ENCODE results near the gene ATAT1. TPM values are rescaled to one million over a fixed set of nuclear protein-coding genes. Genes with fewer than 3 reads are reported as not detected.

Gene ATAT1
- total and polyA plus RNA-seq, 9 of the 15 experiments (the other 6 are each of a cell fraction or from before 2014, with no cell fraction given) = 0.65 to 5.8 (median 1.6) TPM

- TF ChIP-seq ZNF518B (CRISPR knock-in tag; IDR thresholded peaks at IDR 0.05) (no peak), E2F1 (CRISPR knock-in tag; IDR thresholded peaks at IDR 0.05) (peak; percentile 78), ATF1 (CRISPR knock-in tag; IDR thresholded peaks at IDR 0.05) (no peak), ATF1 (tag; IDR thresholded peaks at IDR 0.05) (peak; percentile 67), HEY1 (CRISPR knock-in tag; IDR thresholded peaks at IDR 0.05; ENCODE audit: borderline replicate concordance) (no peak), ZNF384 (IDR thresholded peaks at IDR 0.05; ENCODE audit: low read depth, low read length) (peak; percentile 89), E2F4 (CRISPR knock-in tag; IDR thresholded peaks at IDR 0.05; ENCODE audit: low read depth) (peak; percentile 49; the same call in 1 of the 2 replicates), TCF7L2 (IDR thresholded peaks at IDR 0.05; ENCODE audit: low read depth, low read length) (0 out of 2 replicates have a peak, but pooled peaks have one; percentile 54), CBX2 (IDR thresholded peaks at IDR 0.05; ENCODE audit: insufficient read depth, low read length, poor library complexity, severe bottlenecking) (no peak), ELF1 (tag; IDR thresholded peaks at IDR 0.05) (peak; percentile 95), SRF (CRISPR knock-in tag; IDR thresholded peaks at IDR 0.05) (peak in 1 of 2 experiments; percentile 77; a peak in 1 of 4 replicates), GABPA (tag; conservative IDR thresholded peaks at IDR 0.05; ENCODE audit: low read depth) (peak; percentile 88), CTCFL (IDR thresholded peaks at IDR 0.05; ENCODE audit: borderline replicate concordance, insufficient read depth, low read depth, low read length, poor library complexity, severe bottlenecking) (peak; percentile 79)
Observed at GRCh38 chr6:30672445-30673253, 46.0 kb downstream of the ATAT1 start, which contains the start of gene DHX16 (continued).

Data from K562 (cell line).